Neural progenitor cell (in vitro differentiated cells): Measurements from ENCODE around the gene KLHL7. TPM values are rescaled to one million over a fixed set of nuclear protein-coding genes. Genes with fewer than 3 reads are reported as not detected.

ENCODE experiments used
- DNase-seq: peaks from one replicate; pipeline ENCODE4 v3.0.0-alpha.2; 2016; ENCODE audit warnings: low spot score
- H2AFZ ChIP-seq: fragments of 200-600 bp; sonication (generic); replicated peaks from 2 replicates; pipeline ENCODE4 v1.6.1; 2016; ENCODE audit warnings: antibody characterized with exemption
- H3F3A ChIP-seq: fragments of 200-600 bp; sonication (generic); 2 replicates; pipeline ENCODE4 v1.6.1; 2016; ENCODE audit warnings: antibody characterized with exemption, low read depth
- H3K27ac ChIP-seq: fragments of 200-600 bp; sonication (generic); 2 replicates; pipeline ENCODE4 v1.5.1; 2016; ENCODE audit warnings: mild to moderate bottlenecking
- H3K27me3 ChIP-seq: fragments of 200-600 bp; sonication (generic); 2 replicates; pipeline ENCODE4 v1.6.1; 2016; ENCODE audit warnings: mild to moderate bottlenecking, moderate library complexity
- H3K36me3 ChIP-seq: fragments of 200-600 bp; sonication (generic); 2 replicates; pipeline ENCODE4 v1.5.1; 2016
- H3K4me1 ChIP-seq: fragments of 200-600 bp; sonication (generic); 2 replicates; pipeline ENCODE4 v1.6.1; 2016; ENCODE audit warnings: mixed run types
- H3K4me2 ChIP-seq: fragments of 200-600 bp; sonication (generic); 2 replicates; pipeline ENCODE4 v1.6.1; 2016
- H3K4me3 ChIP-seq: fragments of 200-600 bp; sonication (generic); 2 replicates; pipeline ENCODE4 v1.5.1; 2016
- H3K79me2 ChIP-seq: fragments of 200-600 bp; sonication (generic); 2 replicates; pipeline ENCODE4 v1.6.1; 2016; ENCODE audit warnings: low read depth
- H3K9ac ChIP-seq: fragments of 200-600 bp; sonication (generic); 2 replicates; pipeline ENCODE4 v1.6.1; 2016
- H3K9me3 ChIP-seq: fragments of 200-600 bp; sonication (generic); 2 replicates; pipeline ENCODE4 v1.5.1; 2016; ENCODE audit warnings: low read depth
- H4K20me1 ChIP-seq: fragments of 200-600 bp; sonication (generic); 2 replicates; pipeline ENCODE4 v1.6.1; 2016; ENCODE audit warnings: low read depth
- H3K27ac Mint-ChIP-seq: 3 replicates; pipeline ENCODE4 v1.8.0; 2021; ENCODE audit warnings: mixed read lengths
- H3K27me3 Mint-ChIP-seq: 2 replicates; pipeline ENCODE4 v1.8.0; 2022; ENCODE audit warnings: low read depth, mild to moderate bottlenecking, inconsistent platforms, moderate library complexity, mixed read lengths; ENCODE audit not compliant: insufficient read depth
- H3K36me3 Mint-ChIP-seq: 3 replicates; pipeline ENCODE4 v1.8.0; 2021; ENCODE audit warnings: mixed read lengths
- H3K4me1 Mint-ChIP-seq: 3 replicates; pipeline ENCODE4 v1.8.0; 2021; ENCODE audit warnings: mixed read lengths
- H3K4me3 Mint-ChIP-seq: 3 replicates; pipeline ENCODE4 v1.8.0; 2021; ENCODE audit warnings: mild to moderate bottlenecking, moderate library complexity, mixed read lengths
- H3K9me3 Mint-ChIP-seq: 3 replicates; pipeline ENCODE4 v1.8.0; 2020; ENCODE audit warnings: mixed read lengths
- CTCF ChIP-seq: fragments of 200-600 bp; sonication (generic); IDR thresholded peaks from 2 replicates; pipeline ENCODE4 v1.5.1; 2017; ENCODE audit warnings: antibody characterized with exemption, mild to moderate bottlenecking
- EZH2 ChIP-seq: fragments of 200-600 bp; sonication (generic); IDR thresholded peaks from 2 replicates; pipeline ENCODE4 v1.6.1; 2017; ENCODE audit warnings: antibody characterized with exemption, mild to moderate bottlenecking, moderate library complexity
- EZH2phosphoT487 ChIP-seq: fragments of 200-600 bp; sonication (generic); IDR thresholded peaks from 2 replicates; pipeline ENCODE4 v1.6.1; 2017; ENCODE audit warnings: antibody characterized with exemption
- total RNA-seq: library from RNA; depleted of rRNA; stranded (reverse); fragments of >200 nt; gene quantifications from 2 replicates; pipeline ENCODE4 v1.2.3, GENCODE V29; 2015; ENCODE audit warnings: low replicate concordance

The KLHL7 gene
- total RNA-seq, 1 donor from 2014 or later, result 117 TPM

- TF ChIP-seq CTCF (no peak), EZH2 (no peak), EZH2phosphoT487 (no peak)
- Histone ChIP-seq H3K27ac (no peak overlapping the region), H3K4me1 (no peaks in the 10 kb centered on the region), H3K4me3 (no peak overlapping the region), H3F3A (no peaks in the 10 kb centered on the region), H3K36me3 (no peaks in the 10 kb centered on the region), H2AFZ (no peak overlapping the region), H3K27me3 (no peaks in the 10 kb centered on the region), H3K4me2 (no peak overlapping the region), H4K20me1 (no peaks in the 10 kb centered on the region), H3K9me3 (no peaks in the 10 kb centered on the region), H3K79me2 (no peaks in the 10 kb centered on the region), H3K9ac (no peak overlapping the region)
- Mint-ChIP-seq H3K4me1 (no peaks in the 10 kb centered on the region), H3K9me3 (no peaks in the 10 kb centered on the region), H3K4me3 (no peak overlapping the region), H3K27ac (no peak overlapping the region), H3K27me3 (no peaks in the 10 kb centered on the region), H3K36me3 (no peaks in the 10 kb centered on the region)
- no peak for DNase-seq
These were observed 106.8 kb downstream of the KLHL7 start for GRCh38 chr7:23212395-23212794.

GRCh38 chr7:23212841-23213240, 107.3 kb downstream of the KLHL7 start:
- no peak for TF ChIP-seq EZH2
- no peak for TF ChIP-seq EZH2phosphoT487
- TF ChIP-seq CTCF, result no peak
- Histone ChIP-seq H2AFZ (no peak overlapping the region), H4K20me1 (no peaks in the 10 kb centered on the region), H3K4me2 (no peak overlapping the region), H3K9me3 (no peaks in the 10 kb centered on the region), H3K27ac (no peak overlapping the region), H3K27me3 (no peaks in the 10 kb centered on the region), H3K4me3 (no peak overlapping the region), H3K36me3 (no peaks in the 10 kb centered on the region), H3F3A (no peaks in the 10 kb centered on the region), H3K4me1 (no peaks in the 10 kb centered on the region), H3K9ac (no peak overlapping the region), H3K79me2 (no peaks in the 10 kb centered on the region)
- Mint-ChIP-seq H3K36me3 (no peaks in the 10 kb centered on the region), H3K9me3 (no peaks in the 10 kb centered on the region), H3K4me1 (no peaks in the 10 kb centered on the region), H3K27ac (no peak overlapping the region), H3K27me3 (no peaks in the 10 kb centered on the region), H3K4me3 (no peak overlapping the region)
- DNase-seq, result no peak

- no peaks in the 10 kb centered on the region for H3K9me3 ChIP-seq
- H3K9ac ChIP-seq, result no peak overlapping the region
- no peak overlapping the region for H3K27ac ChIP-seq
- no peak overlapping the region for H2AFZ ChIP-seq
- H3K27me3 ChIP-seq, result no peaks in the 10 kb centered on the region
- H3K4me2 ChIP-seq, result no peak overlapping the region
- no peaks in the 10 kb centered on the region for H4K20me1 ChIP-seq
- H3K9me3 Mint-ChIP-seq, result no peaks in the 10 kb centered on the region
- no peak overlapping the region for H3K4me3 ChIP-seq
- H3K36me3 ChIP-seq, result no peaks in the 10 kb centered on the region
- no peaks in the 10 kb centered on the region for H3K4me1 ChIP-seq
- H3K79me2 ChIP-seq, result no peaks in the 10 kb centered on the region
- H3K4me1 Mint-ChIP-seq, result no peaks in the 10 kb centered on the region
- no peaks in the 10 kb centered on the region for H3K27me3 Mint-ChIP-seq
- TF ChIP-seq CTCF (no peak), EZH2phosphoT487 (no peak), EZH2 (no peak)
- no peak for DNase-seq
- no peak overlapping the region for H3K27ac Mint-ChIP-seq
- H3K4me3 Mint-ChIP-seq, result no peak overlapping the region
- H3K36me3 Mint-ChIP-seq, result no peaks in the 10 kb centered on the region
- H3F3A ChIP-seq, result no peaks in the 10 kb centered on the region
These were observed 108.2 kb downstream of the KLHL7 start for GRCh38 chr7:23213755-23214154.
